ENCODE data around the gene NFS1. TPM values are rescaled to one million over a fixed set of nuclear protein-coding genes. Genes with fewer than 3 reads are reported as not detected.

The NFS1 gene
- total and polyA plus RNA-seq, 2 experiments from 2014 or later, result 31.5 to 35.8 TPM

DNA sequence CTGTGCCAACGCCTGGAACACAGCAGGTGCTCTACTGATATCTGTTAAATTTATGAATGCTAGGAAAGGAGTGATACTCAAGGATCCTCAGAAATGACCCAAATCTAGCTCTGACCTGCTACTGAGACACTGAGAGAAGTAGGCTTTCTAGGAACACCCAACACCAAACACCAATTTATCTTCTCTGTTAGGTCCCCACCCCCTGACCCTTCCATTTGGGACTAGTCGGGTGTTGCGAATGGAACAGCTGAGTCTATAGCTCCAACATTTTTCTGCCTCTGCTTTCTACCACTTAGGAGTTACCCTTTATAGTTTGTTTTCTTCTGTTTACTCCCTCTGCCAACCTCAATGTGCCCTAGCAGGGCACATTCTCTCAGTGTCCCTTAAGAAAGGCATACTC is 58.4 kb downstream of the NFS1 start:
- H3F3A ChIP-seq (ENCODE audit: insufficient read depth), result 0 out of 2 replicates have a peak, but pooled peaks cover 8% of the 10 kb centered on the region
- H3K79me2 ChIP-seq (ENCODE audit: insufficient read depth), result peaks cover 100% of the 10 kb centered on the region
- H3K4me2 ChIP-seq (ENCODE audit: unreplicated experiment), result no peak overlapping the region
- H3K27ac ChIP-seq, result no peak overlapping the region
- H4K20me1 ChIP-seq (ENCODE audit: insufficient read depth), result peaks cover 13% of the 10 kb centered on the region; the same call in 1 of the 2 replicates
- no peak for DNase-seq
- no peaks in the 10 kb centered on the region for H3K9me3 ChIP-seq (ENCODE audit: low read depth)
- TF ChIP-seq EZH2phosphoT487 (IDR thresholded peaks at IDR 0.05; ENCODE audit: insufficient read depth, low read depth), result no peak
- TF ChIP-seq EZH2 (IDR thresholded peaks at IDR 0.05; ENCODE audit: insufficient read depth, poor library complexity, severe bottlenecking), result no peak
- H3K9me2 ChIP-seq (ENCODE audit: insufficient read depth), result no peaks in the 10 kb centered on the region
- no peaks in the 10 kb centered on the region for H3K4me1 ChIP-seq (ENCODE audit: insufficient read depth)
- no peak overlapping the region for H2AFZ ChIP-seq
- no peak overlapping the region for H3K4me3 ChIP-seq
- no peak overlapping the region for H3K9ac ChIP-seq
- 86% methylated on average over 3 of the region's 3 CpGs for WGBS, 2 experiments (ENCODE audit: low coverage in 1 of 2, low lambda C conversion rate in 2 of 2, missing lambda C conversion rate in 2 of 2)
- in situ Hi-C loops (cut with MboI), result no loop called here
- no peaks in the 10 kb centered on the region for H3K27me3 ChIP-seq (replicated peaks; ENCODE audit: insufficient read depth)
- no peaks in the 10 kb centered on the region for H3K36me3 ChIP-seq (ENCODE audit: low read depth)

DNA sequence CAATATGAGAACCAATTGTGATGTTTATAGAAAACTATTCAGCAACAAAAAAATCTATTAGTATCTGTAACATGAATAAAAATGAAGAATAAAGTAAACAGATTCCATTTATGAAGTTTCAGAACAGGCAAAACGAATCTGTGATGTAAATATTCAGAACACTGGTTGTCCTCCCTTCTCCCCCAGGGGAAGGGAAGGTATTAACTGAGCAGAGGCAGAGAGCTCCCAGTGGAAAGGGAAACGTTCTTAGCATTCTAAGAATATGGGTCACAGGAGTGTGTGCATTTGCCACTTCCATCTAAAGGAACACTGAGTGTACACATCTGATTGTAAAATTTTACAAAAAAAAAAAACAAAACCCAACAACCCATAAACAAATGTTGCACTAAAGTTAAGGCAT is 60.4 kb downstream of the NFS1 start:
- Histone ChIP-seq H3K9me3 (ENCODE audit: low read depth) (no peaks in the 10 kb centered on the region), H3K27ac (no peak overlapping the region), H3K4me3 (no peak overlapping the region), H3K4me2 (ENCODE audit: unreplicated experiment) (no peak overlapping the region), H3K27me3 (replicated peaks; ENCODE audit: insufficient read depth) (no peaks in the 10 kb centered on the region), H2AFZ (no peak overlapping the region), H3K79me2 (ENCODE audit: insufficient read depth) (peaks cover 100% of the 10 kb centered on the region), H3K36me3 (ENCODE audit: low read depth) (no peaks in the 10 kb centered on the region), H3K4me1 (ENCODE audit: insufficient read depth) (no peaks in the 10 kb centered on the region), H4K20me1 (ENCODE audit: insufficient read depth) (peaks cover 13% of the 10 kb centered on the region; the same call in 1 of the 2 replicates), H3F3A (ENCODE audit: insufficient read depth) (0 out of 2 replicates have a peak, but pooled peaks cover 8% of the 10 kb centered on the region), H3K9ac (no peak overlapping the region), H3K9me2 (ENCODE audit: insufficient read depth) (no peaks in the 10 kb centered on the region)
- in situ Hi-C loops (cut with MboI), result no loop called here
- TF ChIP-seq EZH2 (IDR thresholded peaks at IDR 0.05; ENCODE audit: insufficient read depth, poor library complexity, severe bottlenecking) (no peak), EZH2phosphoT487 (IDR thresholded peaks at IDR 0.05; ENCODE audit: insufficient read depth, low read depth) (no peak)
- whole genome bisulfite sequencing, 2 experiments (ENCODE audit: low coverage in 1 of 2, low lambda C conversion rate in 2 of 2, missing lambda C conversion rate in 2 of 2), result 75 to 76% methylated on average over 2 of the region's 2 CpGs
- peak; percentile 25 for DNase-seq

- WGBS, 2 experiments (ENCODE audit: low coverage in 1 of 2, low lambda C conversion rate in 2 of 2, missing lambda C conversion rate in 2 of 2), result 96% methylated on average over 6 of the region's 6 CpGs
- Histone ChIP-seq H3K9ac (no peak overlapping the region), H3K4me3 (no peak overlapping the region), H3K9me2 (ENCODE audit: insufficient read depth) (no peaks in the 10 kb centered on the region), H3K9me3 (ENCODE audit: low read depth) (no peaks in the 10 kb centered on the region), H4K20me1 (ENCODE audit: insufficient read depth) (0 out of 2 replicates have a peak, but pooled peaks cover 7% of the 10 kb centered on the region), H2AFZ (no peak overlapping the region), H3K27me3 (replicated peaks; ENCODE audit: insufficient read depth) (no peaks in the 10 kb centered on the region), H3K79me2 (ENCODE audit: insufficient read depth) (peaks cover 100% of the 10 kb centered on the region), H3K4me1 (ENCODE audit: insufficient read depth) (no peaks in the 10 kb centered on the region), H3F3A (ENCODE audit: insufficient read depth) (0 out of 2 replicates have a peak, but pooled peaks cover 8% of the 10 kb centered on the region), H3K27ac (no peak overlapping the region), H3K4me2 (ENCODE audit: unreplicated experiment) (no peak overlapping the region), H3K36me3 (ENCODE audit: low read depth) (no peaks in the 10 kb centered on the region)
- in situ Hi-C loops (cut with MboI), result no loop called here
- DNase-seq, result no peak
- TF ChIP-seq EZH2phosphoT487 (IDR thresholded peaks at IDR 0.05; ENCODE audit: insufficient read depth, low read depth) (no peak), EZH2 (IDR thresholded peaks at IDR 0.05; ENCODE audit: insufficient read depth, poor library complexity, severe bottlenecking) (no peak)
Measured at GRCh38 chr20:35637276-35637675, 61.9 kb downstream of the NFS1 start.

DNA sequence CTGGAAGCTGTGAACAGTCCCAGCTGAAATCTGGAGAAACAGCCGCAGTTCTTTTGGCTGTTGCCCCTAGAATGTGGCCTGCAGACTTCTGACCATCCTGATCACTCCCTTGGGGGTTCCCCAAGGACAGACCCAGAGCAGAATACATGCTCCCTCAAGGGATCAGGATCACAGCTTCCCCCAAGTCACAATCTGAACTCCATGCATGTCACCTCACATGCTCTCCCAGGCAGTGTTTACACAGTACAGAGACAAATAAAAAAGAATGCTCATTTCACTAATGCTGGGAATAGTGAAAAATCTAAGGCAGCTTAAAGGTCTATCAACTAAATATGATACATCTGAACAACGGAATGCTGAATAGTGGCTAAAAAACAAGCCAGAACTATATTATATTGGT is 63.1 kb downstream of the NFS1 start:
- no peaks in the 10 kb centered on the region for H3K9me2 ChIP-seq (ENCODE audit: insufficient read depth)
- no peak overlapping the region for H3K4me2 ChIP-seq (ENCODE audit: unreplicated experiment)
- DNase-seq, result no peak
- H4K20me1 ChIP-seq (ENCODE audit: insufficient read depth), result 0 out of 2 replicates have a peak, but pooled peaks cover 7% of the 10 kb centered on the region
- WGBS, 2 experiments (ENCODE audit: low coverage in 1 of 2, low lambda C conversion rate in 2 of 2, missing lambda C conversion rate in 2 of 2), result 32 to 47% methylated on average over 2 of the region's 2 CpGs
- H3F3A ChIP-seq (ENCODE audit: insufficient read depth), result 0 out of 2 replicates have a peak, but pooled peaks cover 8% of the 10 kb centered on the region
- H3K4me3 ChIP-seq, result no peak overlapping the region
- no peaks in the 10 kb centered on the region for H3K9me3 ChIP-seq (ENCODE audit: low read depth)
- H3K36me3 ChIP-seq (ENCODE audit: low read depth), result no peaks in the 10 kb centered on the region
- in situ Hi-C loops (cut with MboI), result no loop called here
- no peak for TF ChIP-seq EZH2 (IDR thresholded peaks at IDR 0.05; ENCODE audit: insufficient read depth, poor library complexity, severe bottlenecking)
- no peak for TF ChIP-seq EZH2phosphoT487 (IDR thresholded peaks at IDR 0.05; ENCODE audit: insufficient read depth, low read depth)
- H3K27me3 ChIP-seq (replicated peaks; ENCODE audit: insufficient read depth), result no peaks in the 10 kb centered on the region
- no peak overlapping the region for H3K27ac ChIP-seq
- no peaks in the 10 kb centered on the region for H3K4me1 ChIP-seq (ENCODE audit: insufficient read depth)
- no peak overlapping the region for H3K9ac ChIP-seq
- no peak overlapping the region for H2AFZ ChIP-seq
- H3K79me2 ChIP-seq (ENCODE audit: insufficient read depth), result peaks cover 91% of the 10 kb centered on the region

All from GM23248 (cell line).